ENCODE results near the gene CMIP.

GRCh38 chr16:81681311-81681710, 236.7 kb downstream of the CMIP start:
- no peak for TF ChIP-seq EP300 (IDR thresholded peaks at IDR 0.05)
- no peak for TF ChIP-seq CTCF (IDR thresholded peaks at IDR 0.05)
- no peak for TF ChIP-seq POLR2A (IDR thresholded peaks at IDR 0.05)
- no peak for TF ChIP-seq POLR2AphosphoS5 (IDR thresholded peaks at IDR 0.05)
